ENCODE data around the gene EHHADH. TPM values are rescaled to one million over a fixed set of nuclear protein-coding genes. Genes with fewer than 3 reads are reported as not detected.

The EHHADH gene
- total and polyA plus RNA-seq, 2 of the 13 experiments (the other 11 are each of a cell fraction or from before 2014, with no cell fraction given): 14.5 to 38.9 TPM

GRCh38 chr3:185250653-185251052, 3.2 kb downstream of the EHHADH start (continued):
- peak; percentile 66 for TF ChIP-seq HNF4G (IDR thresholded peaks at IDR 0.05; ENCODE audit: borderline replicate concordance, low read depth, low read length)
- TF ChIP-seq HNF4G (CRISPR knock-in tag; IDR thresholded peaks at IDR 0.05; ENCODE audit: borderline replicate concordance, low read depth): no peak
- no peak for TF ChIP-seq WIZ (CRISPR knock-in tag; IDR thresholded peaks at IDR 0.05)
- TF ChIP-seq ARID3A (IDR thresholded peaks at IDR 0.05; ENCODE audit: low read depth, low read length): peak; percentile 84
- no peak for TF ChIP-seq SOX13 (IDR thresholded peaks at IDR 0.05)
- TF ChIP-seq SOX13 (CRISPR knock-in tag; conservative IDR thresholded peaks at IDR 0.05 in 1 of 2, IDR thresholded peaks at IDR 0.05 in 1 of 2): peak in 1 of 2 experiments; percentile 66; a peak in 2 of 4 replicates
- TF ChIP-seq PRMT3 (CRISPR knock-in tag; IDR thresholded peaks at IDR 0.05; ENCODE audit: borderline replicate concordance, low read depth): no peak
- no peak for TF ChIP-seq REXO4 (CRISPR knock-in tag; IDR thresholded peaks at IDR 0.05; ENCODE audit: borderline replicate concordance)
- TF ChIP-seq PPARG (CRISPR knock-in tag; conservative IDR thresholded peaks at IDR 0.05): peak; percentile 96
- TF ChIP-seq PLSCR1 (CRISPR knock-in tag; IDR thresholded peaks at IDR 0.05; ENCODE audit: borderline replicate concordance): no peak
- peak; percentile 54 for TF ChIP-seq FOXA3 (CRISPR knock-in tag; IDR thresholded peaks at IDR 0.05)
- TF ChIP-seq SAP130 (CRISPR knock-in tag; IDR thresholded peaks at IDR 0.05; ENCODE audit: low read depth): peak; percentile 53
- no peak for TF ChIP-seq KAT8 (CRISPR knock-in tag; IDR thresholded peaks at IDR 0.05)
- peak; percentile 77 for TF ChIP-seq HNF4A (CRISPR knock-in tag; IDR thresholded peaks at IDR 0.05)
- peak; percentile 55; the same call in 1 of the 2 replicates for TF ChIP-seq TFAP4 (IDR thresholded peaks at IDR 0.05; ENCODE audit: borderline replicate concordance, low read depth)
- no peak for TF ChIP-seq ZNF430 (CRISPR knock-in tag; IDR thresholded peaks at IDR 0.05)
- peak; percentile 78 for TF ChIP-seq LCORL (IDR thresholded peaks at IDR 0.05)
- TF ChIP-seq LCORL (CRISPR knock-in tag; IDR thresholded peaks at IDR 0.05): peak; percentile 73; the same call in 1 of the 2 replicates
- TF ChIP-seq ZNF557 (CRISPR knock-in tag; IDR thresholded peaks at IDR 0.05): no peak
- TF ChIP-seq GATAD2A (CRISPR knock-in tag; IDR thresholded peaks at IDR 0.05): peak; percentile 66
- TF ChIP-seq AHDC1 (CRISPR knock-in tag; IDR thresholded peaks at IDR 0.05; ENCODE audit: borderline replicate concordance): peak; percentile 38; the same call in 1 of the 2 replicates
